Effector memory CD8-positive, alpha-beta T cell (primary cell): ENCODE results near the gene DNAJB4.
"Not testable (repeated sequence)": the region's sequence is repeated elsewhere in the genome, so short reads cannot be mapped to it uniquely, and the experiment has no call there.

ENCODE experiments used
- ATAC-seq: fragments of 150-1000 bp; cut with Tn5 transposase; replicated peaks from 2 replicates; pipeline ENCODE4 v1.10.0; 2021; ENCODE audit warnings: mild to moderate bottlenecking, moderate library complexity
- DNase-seq, 3 experiments: peaks; one replicate each; pipeline ENCODE4 v3.0.0; 2021
- H3K27ac Mint-ChIP-seq, 2 donors: one replicate each; pipeline ENCODE4 v1.8.0; 2022; ENCODE audit warnings: mild to moderate bottlenecking in 2 of 2, mixed read lengths in 2 of 2, moderate library complexity in 2 of 2
- H3K27me3 Mint-ChIP-seq, 2 donors: one replicate each; pipeline ENCODE4 v1.8.0; 2022; ENCODE audit warnings: mixed read lengths in 2 of 2
- H3K36me3 Mint-ChIP-seq: one replicate; pipeline ENCODE4 v1.8.0; 2022; ENCODE audit warnings: mild to moderate bottlenecking, moderate library complexity, mixed read lengths; ENCODE audit not compliant: insufficient read depth
- H3K4me1 Mint-ChIP-seq, 2 donors: one replicate each; pipeline ENCODE4 v1.8.0; 2022; ENCODE audit warnings: low read depth in 2 of 2, mixed read lengths in 2 of 2
- H3K4me3 Mint-ChIP-seq, 2 donors: one replicate each; pipeline ENCODE4 v1.8.0; 2022; ENCODE audit warnings: mild to moderate bottlenecking in 2 of 2, mixed read lengths in 2 of 2, moderate library complexity in 2 of 2
- H3K9me3 Mint-ChIP-seq, 2 donors: one replicate each; pipeline ENCODE4 v1.8.0; 2022; ENCODE audit warnings: mixed read lengths in 2 of 2

Gene DNAJB4

DNA sequence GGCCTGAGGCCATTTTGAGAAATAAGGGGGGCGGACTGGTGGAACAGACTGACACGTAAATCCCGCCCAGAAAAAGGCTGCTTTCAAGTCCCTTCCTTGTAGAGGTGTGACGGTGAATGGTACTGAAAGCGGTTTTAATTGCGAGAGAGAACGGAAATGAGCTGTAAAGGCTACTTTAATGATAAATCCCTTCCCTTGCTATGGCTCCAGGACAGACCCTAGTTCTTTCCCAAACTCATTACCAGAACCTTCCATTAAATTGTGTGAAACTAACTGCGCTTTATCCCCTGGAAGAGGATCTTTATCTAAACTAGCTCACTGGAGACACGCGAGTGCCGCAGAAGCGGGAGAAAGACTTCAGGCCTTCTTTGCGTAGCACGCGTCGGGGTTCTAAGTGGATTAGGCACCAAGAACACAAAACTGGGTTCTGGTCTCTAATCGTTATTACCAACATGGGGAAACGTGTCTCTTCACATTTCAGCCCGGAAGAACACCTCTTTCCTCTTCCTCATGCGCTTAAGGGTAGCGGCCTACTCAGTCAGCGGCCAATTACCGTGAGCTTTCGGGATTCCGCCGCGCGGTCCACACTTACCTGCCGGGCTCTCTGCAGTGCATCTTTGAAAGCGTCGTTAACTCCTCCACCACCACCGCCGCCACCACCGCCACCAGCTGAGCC is 26.3 kb upstream of the DNAJB4 start:
- Mint-ChIP-seq H3K4me1 (peaks cover 29 to 38% of the 10 kb centered on the region in 2 donors), H3K9me3 (no peaks in the 10 kb centered on the region), H3K27me3 (no peaks in the 10 kb centered on the region), H3K4me3 (no peak overlapping the region), H3K36me3 (peaks cover 41% of the 10 kb centered on the region), H3K27ac (no peak overlapping the region)
- ATAC-seq (peak; percentile 64), DNase-seq (peak; percentile 75 to 81 (median 76))

- H3K36me3 Mint-ChIP-seq = peaks cover 34% of the 10 kb centered on the region
- DNase-seq = peak; percentile 96 to 97 (median 96)
- no peak within 1 kb of the TSS for H3K4me3 Mint-ChIP-seq
- no peaks in the 10 kb centered on the region for H3K27me3 Mint-ChIP-seq
- no peak within 1 kb of the TSS for H3K27ac Mint-ChIP-seq
- H3K4me1 Mint-ChIP-seq = peaks cover 26 to 32% of the 10 kb centered on the region in 2 donors
- peak; percentile 73 for ATAC-seq
- H3K9me3 Mint-ChIP-seq = no peaks in the 10 kb centered on the region
Measured at GRCh38 chr1:77978969-77979876, 25.5 kb upstream of the DNAJB4 start, which contains the start of gene FUBP1. Gene FUBP1, minus strand, starts transcription at chr1:77979072. Its CDS starts 68 bp downstream, at chr1:77979004.

- not testable (repeated sequence) for DNase-seq, H3K4me3 Mint-ChIP-seq, H3K9me3 Mint-ChIP-seq, H3K36me3 Mint-ChIP-seq, H3K27me3 Mint-ChIP-seq, ATAC-seq
- Mint-ChIP-seq H3K4me1 (peaks cover 12 to 23% of the 10 kb centered on the region in 2 donors), H3K27ac (peak overlapping the region in 1 of 2 donors; percentile 58)
Measured at GRCh38 chr1:77983352-77983996, 21.3 kb upstream of the DNAJB4 start.

DNA sequence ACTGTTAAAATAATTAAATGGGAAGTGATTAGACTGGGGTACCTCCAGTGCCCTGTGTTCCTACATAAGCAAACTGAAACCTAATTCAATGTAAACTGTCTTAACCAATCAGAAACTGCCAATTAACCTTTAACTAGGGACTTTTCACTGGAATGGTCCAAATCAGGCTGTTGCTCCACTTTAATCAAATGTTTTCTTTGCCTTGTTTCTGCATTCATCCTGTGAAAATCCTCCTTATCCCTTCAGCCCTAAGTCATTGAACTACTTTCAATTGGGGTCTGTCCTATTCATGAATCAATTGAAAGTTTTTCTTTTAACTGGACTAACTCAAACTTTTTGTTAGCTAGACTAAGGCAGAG is 20.8 kb upstream of the DNAJB4 start:
- Mint-ChIP-seq H3K27me3 (no peaks in the 10 kb centered on the region), H3K4me3 (no peak overlapping the region), H3K4me1 (peaks cover 12 to 28% of the 10 kb centered on the region in 2 donors), H3K9me3 (no peaks in the 10 kb centered on the region), H3K27ac (peak overlapping the region in 1 of 2 donors; percentile 58), H3K36me3 (peaks cover 4% of the 10 kb centered on the region)
- DNase-seq (no peak), ATAC-seq (no peak)

GRCh38 chr1:77984629-77985028 is 20.1 kb upstream of the DNAJB4 start:
- Mint-ChIP-seq H3K4me3 (no peak overlapping the region), H3K4me1 (peaks cover 11 to 34% of the 10 kb centered on the region in 2 donors), H3K27ac (no peak overlapping the region), H3K9me3 (no peaks in the 10 kb centered on the region), H3K27me3 (no peaks in the 10 kb centered on the region), H3K36me3 (peaks cover 4% of the 10 kb centered on the region)
- DNase-seq (no peak), ATAC-seq (no peak)

DNA sequence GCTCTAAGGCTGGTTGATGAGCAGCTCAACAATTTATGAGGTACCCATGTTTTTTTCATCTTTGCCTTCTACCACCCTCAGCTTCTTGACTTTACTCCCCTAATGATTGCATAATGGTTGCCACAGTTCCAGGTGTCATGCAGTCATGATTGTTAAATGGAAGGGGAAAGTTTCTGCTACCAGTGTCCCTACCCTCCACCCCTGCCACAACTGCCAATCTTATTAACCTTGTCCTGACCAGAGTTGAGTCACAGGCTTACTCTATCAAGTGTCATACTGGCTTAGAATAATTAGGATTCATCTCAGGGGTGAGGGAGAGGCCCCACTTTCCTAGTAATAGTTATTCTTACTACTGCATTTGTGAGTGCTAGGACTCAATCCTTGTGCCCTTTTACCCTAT is 17.9 kb upstream of the DNAJB4 start:
- Mint-ChIP-seq H3K27ac (peak overlapping the region; percentile 19 to 69), H3K4me1 (peaks cover 3 to 33% of the 10 kb centered on the region in 2 donors), H3K27me3 (no peaks in the 10 kb centered on the region), H3K36me3 (peaks cover 4% of the 10 kb centered on the region), H3K4me3 (no peak overlapping the region), H3K9me3 (no peaks in the 10 kb centered on the region)
- DNase-seq (no peak), ATAC-seq (no peak)

DNA sequence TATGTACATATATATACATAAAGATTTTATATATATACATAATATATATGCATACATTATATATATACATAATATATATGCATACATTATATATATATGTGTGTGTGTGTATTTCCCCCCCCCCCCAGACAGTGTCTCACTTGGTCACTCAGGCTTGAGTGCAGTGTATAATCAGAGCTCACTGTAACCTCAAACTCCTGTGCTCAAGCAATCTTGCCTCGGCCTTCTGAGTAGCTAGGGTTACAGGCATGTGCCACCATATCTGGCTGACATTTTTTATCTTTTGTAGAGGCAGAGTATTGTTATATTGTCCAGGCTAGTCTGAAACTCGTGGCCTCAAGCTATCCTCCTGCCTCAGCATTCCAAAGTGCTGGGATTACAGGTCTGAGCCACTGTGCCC is 16.8 kb upstream of the DNAJB4 start:
- no peaks in the 10 kb centered on the region for H3K27me3 Mint-ChIP-seq
- no peaks in the 10 kb centered on the region for H3K36me3 Mint-ChIP-seq
- no peak overlapping the region for H3K27ac Mint-ChIP-seq
- DNase-seq = no peak
- no peak for ATAC-seq
- H3K9me3 Mint-ChIP-seq = no peaks in the 10 kb centered on the region
- no peak overlapping the region for H3K4me3 Mint-ChIP-seq
- peaks cover 3 to 33% of the 10 kb centered on the region in 2 donors for H3K4me1 Mint-ChIP-seq

DNA sequence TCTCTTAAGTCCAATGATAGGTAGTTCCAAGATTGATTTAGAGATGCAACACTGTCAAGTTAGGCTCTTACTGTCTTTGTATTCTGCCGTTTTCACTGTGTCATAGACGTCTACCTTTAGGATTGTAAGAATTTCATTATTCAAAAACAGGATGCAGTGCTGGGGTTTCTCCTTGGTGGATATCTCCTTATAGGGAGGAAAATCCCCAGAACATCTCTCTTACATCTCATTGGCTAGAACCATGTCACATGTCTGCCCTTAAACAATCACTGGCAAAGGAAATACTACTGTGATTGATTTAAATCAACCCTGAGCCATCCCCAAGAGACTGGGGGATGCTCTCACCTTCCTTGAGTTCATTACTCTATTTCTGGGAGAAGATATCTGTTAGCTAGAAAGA is 15.0 kb upstream of the DNAJB4 start:
- DNase-seq (no peak), ATAC-seq (no peak)
- Mint-ChIP-seq H3K4me3 (no peak overlapping the region), H3K4me1 (peaks cover 1 to 30% of the 10 kb centered on the region in 2 donors), H3K27me3 (no peaks in the 10 kb centered on the region), H3K27ac (peak overlapping the region in 1 of 2 donors; percentile 46), H3K9me3 (no peaks in the 10 kb centered on the region), H3K36me3 (no peaks in the 10 kb centered on the region)

GRCh38 chr1:77990629-77991204 is 14.0 kb upstream of the DNAJB4 start:
- Mint-ChIP-seq H3K36me3 (no peaks in the 10 kb centered on the region), H3K27me3 (no peaks in the 10 kb centered on the region), H3K27ac (no peak overlapping the region), H3K4me1 (peaks cover 1 to 28% of the 10 kb centered on the region in 2 donors), H3K4me3 (no peak overlapping the region), H3K9me3 (no peaks in the 10 kb centered on the region)
- no peak for ATAC-seq
- no peak for DNase-seq

GRCh38 chr1:77991638-77992037 is 13.1 kb upstream of the DNAJB4 start:
- Mint-ChIP-seq H3K27me3 (no peaks in the 10 kb centered on the region), H3K36me3 (no peaks in the 10 kb centered on the region), H3K27ac (no peak overlapping the region), H3K9me3 (no peaks in the 10 kb centered on the region), H3K4me1 (peaks cover 1 to 24% of the 10 kb centered on the region in 2 donors), H3K4me3 (no peak overlapping the region)
- DNase-seq (no peak), ATAC-seq (no peak)

DNA sequence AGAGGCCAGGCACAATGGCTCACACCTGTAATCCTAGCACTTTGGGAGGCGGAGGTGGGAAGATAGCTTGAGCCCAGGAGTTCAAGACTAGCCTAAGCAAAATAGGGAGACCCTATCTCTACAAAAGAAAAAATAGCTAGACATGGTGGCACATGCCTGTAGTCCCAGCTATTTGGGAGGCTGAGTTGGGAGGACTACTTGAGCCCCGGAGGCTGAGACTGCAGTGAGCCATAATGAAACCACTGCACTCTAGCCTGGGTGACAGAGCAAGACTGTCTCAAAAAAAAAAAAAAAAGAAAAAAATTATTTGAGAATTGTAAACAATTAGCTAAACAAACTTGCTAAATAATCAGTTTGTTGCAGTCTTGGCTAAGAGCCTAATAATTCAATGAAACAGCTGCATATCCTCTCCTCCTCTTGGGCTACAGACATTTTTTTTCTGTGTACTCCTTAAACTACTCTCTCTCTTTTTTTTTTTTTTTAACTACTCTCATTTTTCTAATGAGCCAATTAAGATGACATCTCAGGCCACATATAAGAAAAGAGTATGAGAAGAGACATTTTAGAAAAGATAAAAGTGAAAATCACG is 10.5 kb upstream of the DNAJB4 start:
- DNase-seq (no peak), ATAC-seq (no peak)
- H3K36me3 Mint-ChIP-seq = no peaks in the 10 kb centered on the region
- H3K27me3 Mint-ChIP-seq = no peaks in the 10 kb centered on the region
- no peak overlapping the region for H3K27ac Mint-ChIP-seq
- no peaks in the 10 kb centered on the region for H3K9me3 Mint-ChIP-seq
- peaks cover 0 to 14% of the 10 kb centered on the region in 2 donors for H3K4me1 Mint-ChIP-seq
- no peak overlapping the region for H3K4me3 Mint-ChIP-seq

GRCh38 chr1:77996734-77997133 is 8.0 kb upstream of the DNAJB4 start:
- DNase-seq (no peak), ATAC-seq (no peak)
- H3K36me3 Mint-ChIP-seq = no peaks in the 10 kb centered on the region
- no peak overlapping the region for H3K27ac Mint-ChIP-seq
- H3K9me3 Mint-ChIP-seq = no peaks in the 10 kb centered on the region
- no peaks in the 10 kb centered on the region for H3K27me3 Mint-ChIP-seq
- H3K4me1 Mint-ChIP-seq = no peaks in the 10 kb centered on the region
- H3K4me3 Mint-ChIP-seq = no peak overlapping the region

GRCh38 chr1:78000536-78000935 is 4.2 kb upstream of the DNAJB4 start:
- H3K27ac Mint-ChIP-seq, DNase-seq, ATAC-seq, H3K27me3 Mint-ChIP-seq, H3K9me3 Mint-ChIP-seq, H3K4me3 Mint-ChIP-seq: not testable (repeated sequence)
- H3K36me3 Mint-ChIP-seq = peaks cover 15% of the 10 kb centered on the region
- H3K4me1 Mint-ChIP-seq = peaks cover 6 to 12% of the 10 kb centered on the region in 2 donors
